Mucosa of gallbladder (tissue), 1 donor: ENCODE measurements around the gene NOSTRIN. TPM values are rescaled to one million over a fixed set of nuclear protein-coding genes. Genes with fewer than 3 reads are reported as not detected.
A peak's percentile ranks its signal among the peaks of the same experiment; 100 is the strongest.
"Not testable (repeated sequence)": the region's sequence is repeated elsewhere in the genome, so short reads cannot be mapped to it uniquely, and the experiment has no call there.

Experiments
- DNase-seq: peaks from one replicate; pipeline ENCODE4 v3.0.0-alpha.2; 2020; ENCODE audit warnings: low spot score
- total RNA-seq: library from RNA; stranded (reverse); gene quantifications from one replicate; pipeline ENCODE4 v1.2.1, GENCODE V29; 2021
- donor health status: DM: no; HTN: no; CAD: no.

NOSTRIN gene, protein sequence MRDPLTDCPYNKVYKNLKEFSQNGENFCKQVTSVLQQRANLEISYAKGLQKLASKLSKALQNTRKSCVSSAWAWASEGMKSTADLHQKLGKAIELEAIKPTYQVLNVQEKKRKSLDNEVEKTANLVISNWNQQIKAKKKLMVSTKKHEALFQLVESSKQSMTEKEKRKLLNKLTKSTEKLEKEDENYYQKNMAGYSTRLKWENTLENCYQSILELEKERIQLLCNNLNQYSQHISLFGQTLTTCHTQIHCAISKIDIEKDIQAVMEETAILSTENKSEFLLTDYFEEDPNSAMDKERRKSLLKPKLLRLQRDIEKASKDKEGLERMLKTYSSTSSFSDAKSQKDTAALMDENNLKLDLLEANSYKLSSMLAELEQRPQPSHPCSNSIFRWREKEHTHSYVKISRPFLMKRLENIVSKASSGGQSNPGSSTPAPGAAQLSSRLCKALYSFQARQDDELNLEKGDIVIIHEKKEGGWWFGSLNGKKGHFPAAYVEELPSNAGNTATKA
- 36.1 TPM for total RNA-seq

- peak; percentile 89 for DNase-seq
Measured at GRCh38 chr2:168801961-168802858, at the start of gene NOSTRIN. Gene NOSTRIN, plus strand, starts transcription at chr2:168802637. Its CDS starts 10 bp downstream, at chr2:168802647.

GRCh38 chr2:168753765-168754329, 48.6 kb upstream of the NOSTRIN start:
- no peak for DNase-seq

DNA sequence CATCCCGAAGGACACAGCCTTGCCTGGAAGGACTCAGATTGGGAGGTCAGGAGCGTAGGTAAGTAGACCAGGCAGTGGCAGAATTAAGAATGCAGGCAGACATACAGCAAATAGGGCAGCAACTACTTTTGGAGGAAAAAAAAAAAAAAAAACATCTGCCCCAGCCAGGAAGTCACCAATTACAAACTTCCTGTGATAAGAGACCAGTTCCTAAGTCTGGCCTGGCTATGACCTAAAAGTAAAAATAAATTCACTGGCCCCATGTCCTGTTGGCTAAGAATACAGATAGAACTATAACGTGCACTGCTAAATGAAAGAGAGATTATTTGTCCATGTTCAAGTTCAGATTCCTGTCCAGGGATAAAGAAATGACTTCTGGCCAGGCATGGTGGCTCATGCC, 45.2 kb upstream of the NOSTRIN start:
- DNase-seq: no peak

DNA sequence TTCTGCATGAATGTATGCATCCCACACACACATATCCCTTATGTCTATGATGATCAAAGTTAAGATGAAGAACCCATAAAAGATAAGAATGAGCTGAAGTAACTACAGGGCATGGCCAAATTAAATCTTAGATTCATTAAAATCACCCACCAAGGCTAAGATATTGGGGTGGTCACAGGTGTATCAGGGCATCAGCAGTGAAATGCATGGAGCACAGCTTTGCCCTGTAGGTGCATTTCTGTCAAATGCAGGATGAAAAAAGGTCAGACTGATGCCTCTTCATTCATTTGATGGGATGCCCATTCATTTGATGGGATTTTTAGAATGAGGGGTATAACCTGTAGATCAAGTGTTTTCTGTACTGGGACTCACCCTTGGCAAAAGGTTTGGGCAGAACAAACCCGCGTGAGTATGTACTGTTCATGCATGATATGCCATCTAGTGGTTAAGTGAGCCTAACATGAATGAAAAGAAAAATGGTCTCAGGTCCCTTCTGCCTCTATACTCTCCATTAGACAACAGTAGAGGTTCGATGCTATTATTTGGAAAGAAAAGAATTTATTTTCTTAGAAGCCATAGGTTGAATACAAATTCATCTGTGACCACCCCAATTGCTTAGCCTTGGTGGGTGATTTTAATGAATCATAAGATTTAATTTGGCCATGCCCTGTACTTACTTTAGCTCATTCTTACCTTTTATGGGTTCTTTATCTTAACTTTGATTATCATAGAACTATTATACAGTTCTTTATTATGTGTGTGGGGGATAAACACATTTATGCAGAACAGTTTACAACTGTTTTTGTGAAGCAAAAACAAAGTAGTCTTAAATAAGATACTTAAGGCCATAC, 43.2 kb upstream of the NOSTRIN start:
- no peak for DNase-seq

DNA sequence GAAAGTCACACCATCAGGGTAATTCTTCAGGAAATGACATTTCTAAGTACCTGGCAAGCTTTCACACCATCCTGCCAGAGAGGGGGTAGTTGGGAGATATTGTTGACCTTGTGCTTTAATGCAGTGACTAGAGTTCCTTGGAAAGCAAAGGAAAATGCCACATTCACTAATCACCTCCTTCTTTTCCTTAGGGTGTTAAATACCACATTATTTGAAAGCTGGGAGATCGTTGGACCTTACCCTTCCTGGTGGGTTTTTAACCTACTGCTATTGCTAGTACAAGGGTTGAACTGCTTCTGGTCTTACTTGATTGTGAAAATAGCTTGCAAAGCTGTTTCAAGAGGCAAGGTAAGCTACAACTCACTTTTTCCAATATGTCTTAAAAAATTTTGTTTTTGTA, 37.0 kb upstream of the NOSTRIN start:
- no peak for DNase-seq

DNA sequence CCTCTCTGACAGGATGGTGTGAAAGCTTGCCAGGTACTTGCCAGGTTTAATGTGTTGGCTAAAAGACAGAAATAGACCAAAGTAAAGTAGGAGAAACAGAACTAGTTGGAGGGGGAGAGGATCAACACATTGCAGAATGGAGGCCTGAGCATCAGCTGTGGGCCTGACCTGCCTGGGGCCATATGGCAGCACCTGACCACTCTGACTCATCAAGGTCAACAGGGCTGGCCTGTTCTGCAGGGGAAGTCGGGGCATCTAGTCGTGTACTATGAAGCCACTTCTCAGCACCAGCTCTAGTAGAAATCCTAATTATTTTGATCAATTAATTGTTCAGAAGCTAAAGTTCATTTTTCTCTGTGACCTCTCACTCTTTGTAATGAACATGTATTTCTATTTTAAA, 35.8 kb upstream of the NOSTRIN start:
- no peak for DNase-seq

DNA sequence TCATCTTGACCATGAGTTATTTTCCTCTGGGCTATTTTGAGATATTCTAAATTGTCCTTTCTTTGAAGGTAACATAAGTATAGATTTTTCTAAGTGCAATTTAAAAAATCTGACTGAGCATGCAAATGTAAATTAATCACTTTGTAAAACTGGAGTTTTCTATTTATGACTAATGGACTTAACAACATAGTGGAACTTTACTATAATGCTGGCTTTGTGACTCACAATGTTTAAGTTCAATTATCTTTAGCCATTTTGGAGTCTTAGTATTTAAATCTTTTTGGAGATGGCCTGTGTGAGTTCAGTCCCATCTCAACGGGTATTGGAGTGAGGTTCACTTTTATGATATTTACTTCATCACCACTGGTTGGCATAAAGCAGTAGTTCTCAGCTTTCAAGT, 35.2 kb upstream of the NOSTRIN start:
- DNase-seq: no peak

GRCh38 chr2:168768357-168768756, 34.1 kb upstream of the NOSTRIN start:
- not testable (repeated sequence) for DNase-seq

DNA sequence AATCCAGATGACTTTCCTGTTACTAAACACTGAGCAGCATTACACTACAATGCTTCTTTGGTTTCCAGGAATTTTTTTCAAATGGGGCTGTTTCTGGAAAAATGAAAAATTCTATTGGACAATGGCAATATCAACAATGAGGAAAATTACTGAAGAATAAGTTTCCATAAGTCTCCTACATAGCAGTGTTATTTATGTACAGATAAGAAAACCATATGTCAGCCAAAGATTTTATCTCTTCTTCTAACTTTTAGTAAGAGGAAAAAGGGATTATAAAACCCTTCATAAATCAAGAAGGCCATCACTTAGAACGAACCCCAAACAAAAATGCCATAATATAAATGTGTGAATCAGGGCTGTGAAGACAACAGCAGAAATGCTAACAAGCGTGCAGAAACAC, 31.6 kb upstream of the NOSTRIN start:
- DNase-seq: no peak

- DNase-seq: no peak
Measured at GRCh38 chr2:168772704-168773103, 29.7 kb upstream of the NOSTRIN start.

DNA sequence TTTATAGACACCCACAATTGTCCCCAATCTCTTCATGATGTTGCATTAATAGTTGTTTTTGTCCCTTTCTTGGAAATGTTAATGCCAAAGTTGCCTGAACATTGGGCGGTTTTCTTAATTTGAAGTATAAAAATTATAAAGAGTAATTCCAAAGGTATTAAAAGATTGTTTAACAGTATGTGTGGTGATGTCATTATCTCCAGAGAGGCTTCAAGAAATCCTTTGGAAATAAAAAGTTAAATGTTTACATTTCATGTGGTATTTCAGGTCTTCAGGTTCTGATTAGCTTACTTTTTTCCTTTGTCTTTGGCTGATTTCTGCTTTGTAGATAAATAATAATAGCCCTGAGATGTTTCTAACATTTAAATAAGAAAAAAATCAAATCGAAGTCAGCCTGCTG, 29.3 kb upstream of the NOSTRIN start:
- DNase-seq: no peak

GRCh38 chr2:168773719-168774521, 28.5 kb upstream of the NOSTRIN start:
- DNase-seq: peak; percentile 59

- no peak for DNase-seq
Measured at GRCh38 chr2:168775837-168776236, 26.6 kb upstream of the NOSTRIN start.

DNA sequence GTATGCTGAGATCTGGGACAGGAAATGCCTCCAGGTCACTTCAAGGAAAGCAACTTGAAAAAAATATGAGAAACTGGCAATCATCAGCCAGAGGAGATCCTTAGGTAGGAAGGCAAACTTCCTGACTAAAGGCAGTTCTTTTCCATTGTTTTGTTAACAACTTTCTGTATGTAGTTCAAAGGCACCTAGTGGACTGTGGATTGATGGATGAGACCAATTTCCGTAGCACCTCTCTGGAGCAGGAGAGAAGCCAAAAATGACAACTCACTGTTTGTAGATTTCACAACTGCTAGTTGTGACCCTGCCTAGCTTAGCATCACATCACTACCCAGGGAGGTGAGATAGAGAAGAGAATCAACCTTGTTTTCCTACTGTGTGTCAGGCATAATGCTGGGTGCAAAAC, 21.8 kb upstream of the NOSTRIN start:
- DNase-seq: no peak

- DNase-seq: no peak
Measured at GRCh38 chr2:168781191-168781817, 21.1 kb upstream of the NOSTRIN start.

DNA sequence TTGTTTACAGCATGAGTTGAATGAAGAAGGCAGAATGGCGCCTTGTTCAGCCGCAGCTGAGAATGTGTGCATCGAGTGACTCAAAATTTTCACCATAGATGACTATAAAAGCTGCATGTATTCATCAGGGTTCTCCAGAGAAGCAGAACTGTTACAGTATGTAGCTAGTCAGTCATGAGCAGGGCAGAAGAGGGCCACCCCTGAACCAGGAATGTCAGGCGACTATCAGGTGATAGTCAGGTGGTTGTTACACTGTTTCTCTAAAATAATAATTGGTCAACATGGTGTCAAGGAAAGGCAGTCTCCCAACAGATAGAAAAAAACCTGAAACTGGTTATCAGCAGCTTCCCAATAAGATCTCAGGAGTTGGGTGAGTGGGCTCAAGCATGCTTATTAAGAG, 20.2 kb upstream of the NOSTRIN start:
- DNase-seq: no peak

GRCh38 chr2:168784993-168785392, 17.4 kb upstream of the NOSTRIN start:
- DNase-seq: no peak

GRCh38 chr2:168787098-168787781, 15.2 kb upstream of the NOSTRIN start:
- DNase-seq: no peak

GRCh38 chr2:168787782-168788376, 14.6 kb upstream of the NOSTRIN start:
- DNase-seq: no peak
